ENCODE results near the gene EPB41L3.

Gene EPB41L3

DNA sequence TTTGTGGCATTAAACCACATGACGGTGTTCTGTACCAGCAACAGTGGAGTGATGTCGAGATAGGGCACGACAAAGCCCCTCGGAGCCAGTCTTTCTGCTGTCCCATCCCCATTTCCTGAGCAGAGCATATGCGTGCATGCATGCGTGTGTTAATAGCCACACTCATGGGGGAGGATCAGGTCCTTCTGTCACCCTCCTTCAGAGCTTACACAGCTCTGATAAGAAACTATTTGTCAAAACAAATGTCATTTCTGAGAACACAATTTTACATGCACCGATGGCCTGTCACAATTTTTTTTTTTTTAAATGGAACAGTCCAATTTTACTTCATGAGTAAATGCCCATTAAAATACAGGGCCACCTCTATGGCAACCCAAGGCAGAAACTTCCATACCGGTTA lies 152.4 kb downstream of the EPB41L3 start:
- no peak overlapping the region for H3K27ac ChIP-seq
- TF ChIP-seq CTCF (conservative IDR thresholded peaks at IDR 0.05), result no peak

GRCh38 chr18:5389356-5389755 lies 154.4 kb downstream of the EPB41L3 start:
- no peak for TF ChIP-seq CTCF (conservative IDR thresholded peaks at IDR 0.05)
- no peak overlapping the region for H3K27ac ChIP-seq

DNA sequence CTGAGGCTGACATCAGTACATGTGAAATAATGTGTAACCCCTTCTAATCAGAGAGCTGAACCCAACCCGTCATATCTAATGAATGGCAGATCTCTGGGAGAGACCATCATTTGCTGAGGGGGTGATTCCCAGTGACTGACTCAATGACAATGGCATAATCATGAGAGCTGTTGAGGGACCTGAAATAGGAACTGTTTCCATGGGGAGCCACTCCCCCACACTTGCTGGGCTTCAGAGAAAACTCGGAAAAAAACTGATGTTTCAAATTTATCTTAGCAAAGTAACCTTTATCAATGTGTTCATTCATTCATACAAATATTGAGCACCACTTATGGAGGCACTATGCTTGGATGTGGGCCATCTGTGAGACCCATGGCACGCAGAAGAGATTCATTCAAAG lies 154.9 kb downstream of the EPB41L3 start:
- no peak overlapping the region for H3K27ac ChIP-seq
- no peak for TF ChIP-seq CTCF (conservative IDR thresholded peaks at IDR 0.05)

GRCh38 chr18:5380586-5380985 lies 163.2 kb downstream of the EPB41L3 start:
- no peak overlapping the region for H3K27ac ChIP-seq
- TF ChIP-seq CTCF (conservative IDR thresholded peaks at IDR 0.05), result no peak

DNA sequence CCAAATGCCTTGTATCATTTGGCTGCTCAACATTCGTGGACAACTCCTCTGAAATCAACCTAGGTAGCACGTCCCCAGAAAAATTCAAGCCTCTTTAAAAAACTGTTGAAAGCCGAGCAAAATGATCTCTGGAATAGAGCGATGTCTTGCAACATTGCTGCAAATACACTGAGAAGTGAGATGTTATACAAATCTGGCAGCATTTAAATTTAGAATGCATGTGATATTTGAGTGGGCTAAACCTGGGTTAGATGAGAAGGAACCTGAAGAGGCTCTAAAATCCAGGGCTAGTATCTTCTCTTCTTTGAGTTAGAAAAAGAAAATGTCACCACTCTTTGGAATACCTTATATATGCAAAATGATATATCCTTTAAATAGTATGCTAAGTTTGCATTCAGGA lies 166.8 kb downstream of the EPB41L3 start:
- H3K27ac ChIP-seq, result no peak overlapping the region
- no peak for TF ChIP-seq CTCF (conservative IDR thresholded peaks at IDR 0.05)

- TF ChIP-seq CTCF (conservative IDR thresholded peaks at IDR 0.05), result no peak
- H3K27ac ChIP-seq, result no peak overlapping the region
Measured at GRCh38 chr18:5370332-5370731, 173.5 kb downstream of the EPB41L3 start.

DNA sequence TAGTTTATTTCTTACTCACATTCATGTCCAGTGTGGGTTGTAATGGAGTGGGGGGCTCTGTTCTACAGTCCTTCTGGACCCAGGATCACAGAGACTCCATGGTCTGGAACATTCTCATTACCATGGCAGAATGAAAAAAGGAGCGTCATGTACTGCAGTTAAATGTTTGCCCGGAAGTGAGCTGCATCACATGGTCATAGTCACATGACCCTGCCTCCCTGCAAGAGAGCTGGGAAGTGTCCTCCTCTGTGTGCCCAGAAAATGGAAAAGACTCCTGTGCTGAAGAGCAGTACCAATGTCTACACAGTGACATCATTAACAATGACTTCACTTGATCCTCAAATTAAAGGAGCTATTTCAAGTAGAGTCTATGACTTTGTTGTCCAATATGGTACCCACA lies 174.3 kb downstream of the EPB41L3 start:
- TF ChIP-seq CTCF (conservative IDR thresholded peaks at IDR 0.05), result no peak

DNA sequence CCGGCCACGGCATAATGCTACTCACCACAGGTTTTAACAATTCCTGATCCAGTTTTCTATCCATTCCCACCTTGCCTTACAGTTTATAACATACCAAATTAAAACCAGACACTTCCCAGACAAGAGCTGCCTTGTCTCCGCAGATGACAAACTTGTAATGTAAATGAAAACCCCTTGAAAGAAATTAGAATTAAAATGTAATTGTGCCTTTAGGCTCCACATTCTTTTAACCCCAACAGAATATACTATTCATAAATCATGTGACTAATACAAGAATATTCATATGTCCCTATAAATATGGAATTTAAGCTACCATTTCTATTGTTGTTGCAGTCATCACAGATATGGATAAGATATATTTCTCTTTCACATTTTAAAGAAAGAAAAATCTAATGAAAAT lies 178.4 kb downstream of the EPB41L3 start:
- no peak for TF ChIP-seq CTCF (conservative IDR thresholded peaks at IDR 0.05)

More for the DNA sequence above, 174.3 kb downstream of the EPB41L3 start:
- H3K27ac ChIP-seq, result no peak overlapping the region

More for the DNA sequence above, 178.4 kb downstream of the EPB41L3 start:
- H3K27ac ChIP-seq, result no peak overlapping the region

Measured in VCaP (cell line).